Subcutaneous adipose tissue (tissue), 4 donors: Measurements from ENCODE around the gene SS18L1. TPM values are rescaled to one million over a fixed set of nuclear protein-coding genes. Genes with fewer than 3 reads are reported as not detected.

ENCODE experiments used
- total RNA-seq, 4 donors: library from RNA; depleted of rRNA; stranded (reverse); fragments of >200 nt; gene quantifications; one replicate each; pipeline ENCODE4 v1.1.0, GENCODE V29; 2016
- TF ChIP-seq, protein P1 (sequence below): fragments of 450-650 bp; IDR thresholded peaks from one replicate; pipeline ENCODE4 v1.5.1; 2016; ENCODE audit warnings: low read depth, mild to moderate bottlenecking, control low read depth, antibody characterized with exemption, moderate library complexity

Gene SS18L1
- total RNA-seq, 4 donors from 2014 or later = 10.3 to 18.3 (median 12.9) TPM

- TF ChIP-seq, protein P1, sequence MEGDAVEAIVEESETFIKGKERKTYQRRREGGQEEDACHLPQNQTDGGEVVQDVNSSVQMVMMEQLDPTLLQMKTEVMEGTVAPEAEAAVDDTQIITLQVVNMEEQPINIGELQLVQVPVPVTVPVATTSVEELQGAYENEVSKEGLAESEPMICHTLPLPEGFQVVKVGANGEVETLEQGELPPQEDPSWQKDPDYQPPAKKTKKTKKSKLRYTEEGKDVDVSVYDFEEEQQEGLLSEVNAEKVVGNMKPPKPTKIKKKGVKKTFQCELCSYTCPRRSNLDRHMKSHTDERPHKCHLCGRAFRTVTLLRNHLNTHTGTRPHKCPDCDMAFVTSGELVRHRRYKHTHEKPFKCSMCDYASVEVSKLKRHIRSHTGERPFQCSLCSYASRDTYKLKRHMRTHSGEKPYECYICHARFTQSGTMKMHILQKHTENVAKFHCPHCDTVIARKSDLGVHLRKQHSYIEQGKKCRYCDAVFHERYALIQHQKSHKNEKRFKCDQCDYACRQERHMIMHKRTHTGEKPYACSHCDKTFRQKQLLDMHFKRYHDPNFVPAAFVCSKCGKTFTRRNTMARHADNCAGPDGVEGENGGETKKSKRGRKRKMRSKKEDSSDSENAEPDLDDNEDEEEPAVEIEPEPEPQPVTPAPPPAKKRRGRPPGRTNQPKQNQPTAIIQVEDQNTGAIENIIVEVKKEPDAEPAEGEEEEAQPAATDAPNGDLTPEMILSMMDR = no peak
These were observed 38.7 kb upstream of the SS18L1 start for GRCh38 chr20:62104791-62105345.

- TF ChIP-seq, protein P1 = no peak
These were observed 38.0 kb upstream of the SS18L1 start for GRCh38 chr20:62105592-62105991.

DNA sequence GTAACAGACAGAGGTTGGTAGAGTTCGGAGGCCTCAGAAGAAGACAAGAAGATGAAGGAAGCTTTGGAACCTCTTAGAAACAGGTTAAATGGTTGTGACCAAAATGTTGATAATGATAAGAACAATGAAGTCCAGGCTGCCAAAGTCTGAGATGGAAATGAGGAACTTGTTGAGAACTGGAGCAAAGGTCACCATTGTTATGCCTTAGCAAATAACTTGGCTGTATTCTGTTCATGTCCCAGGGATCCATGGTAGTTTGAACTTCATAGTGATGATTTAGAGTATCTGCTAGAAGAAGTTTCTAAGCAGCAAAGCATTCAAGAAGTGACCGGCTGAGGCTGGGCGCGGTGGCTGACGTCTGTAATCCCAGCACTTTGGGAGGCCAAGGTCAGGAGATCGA, 32.4 kb upstream of the SS18L1 start:
- TF ChIP-seq, protein P1 = no peak

- TF ChIP-seq, protein P1 = no peak
These were observed 31.2 kb upstream of the SS18L1 start for GRCh38 chr20:62112368-62112767.

GRCh38 chr20:62114894-62115293, 28.7 kb upstream of the SS18L1 start:
- TF ChIP-seq, protein P1 = no peak

DNA sequence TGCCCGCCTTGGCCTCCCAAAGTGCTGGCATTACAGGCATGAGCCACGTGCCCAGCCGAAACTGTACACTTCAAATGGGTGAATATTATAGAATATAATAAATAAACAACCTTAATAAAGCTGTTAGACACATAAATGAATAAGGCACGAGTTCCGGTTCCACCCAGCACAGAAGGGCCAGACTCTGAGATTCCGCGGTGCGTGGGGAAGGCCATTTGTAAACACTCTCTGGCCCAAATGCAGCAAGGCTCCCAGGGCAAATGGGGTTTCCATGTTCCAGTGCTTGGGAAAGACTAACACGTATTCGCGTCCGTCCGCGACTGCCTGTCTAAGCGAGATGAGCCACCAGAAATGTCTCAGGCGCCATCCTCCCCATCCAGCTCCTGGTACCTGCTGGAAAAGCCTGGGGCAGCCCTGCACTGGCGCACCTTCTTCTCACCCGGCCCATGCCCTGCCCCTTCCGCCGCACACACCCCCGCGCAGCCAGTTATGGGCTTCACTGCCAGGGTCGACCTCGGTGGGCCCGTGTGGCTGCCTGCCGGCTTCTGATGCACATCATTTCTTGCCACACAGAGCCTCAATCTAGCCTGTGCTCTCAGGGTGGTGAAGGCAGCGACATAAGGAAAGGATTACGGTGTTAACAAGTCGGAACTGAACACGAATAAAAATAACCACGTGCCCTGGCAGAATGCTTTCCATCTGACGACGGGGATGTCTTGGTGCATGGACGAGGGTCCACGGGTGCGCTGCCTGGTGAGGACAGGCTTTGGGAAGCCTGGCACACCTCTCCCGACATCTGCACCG, 26.8 kb upstream of the SS18L1 start:
- TF ChIP-seq, protein P1 = no peak

GRCh38 chr20:62117362-62117646, 26.3 kb upstream of the SS18L1 start:
- TF ChIP-seq, protein P1 = no peak
